ENCODE data around the gene HNF1A.

GRCh38 chr12:120989687-120990086, 11.3 kb downstream of the HNF1A start:
- TF ChIP-seq, protein P1, sequence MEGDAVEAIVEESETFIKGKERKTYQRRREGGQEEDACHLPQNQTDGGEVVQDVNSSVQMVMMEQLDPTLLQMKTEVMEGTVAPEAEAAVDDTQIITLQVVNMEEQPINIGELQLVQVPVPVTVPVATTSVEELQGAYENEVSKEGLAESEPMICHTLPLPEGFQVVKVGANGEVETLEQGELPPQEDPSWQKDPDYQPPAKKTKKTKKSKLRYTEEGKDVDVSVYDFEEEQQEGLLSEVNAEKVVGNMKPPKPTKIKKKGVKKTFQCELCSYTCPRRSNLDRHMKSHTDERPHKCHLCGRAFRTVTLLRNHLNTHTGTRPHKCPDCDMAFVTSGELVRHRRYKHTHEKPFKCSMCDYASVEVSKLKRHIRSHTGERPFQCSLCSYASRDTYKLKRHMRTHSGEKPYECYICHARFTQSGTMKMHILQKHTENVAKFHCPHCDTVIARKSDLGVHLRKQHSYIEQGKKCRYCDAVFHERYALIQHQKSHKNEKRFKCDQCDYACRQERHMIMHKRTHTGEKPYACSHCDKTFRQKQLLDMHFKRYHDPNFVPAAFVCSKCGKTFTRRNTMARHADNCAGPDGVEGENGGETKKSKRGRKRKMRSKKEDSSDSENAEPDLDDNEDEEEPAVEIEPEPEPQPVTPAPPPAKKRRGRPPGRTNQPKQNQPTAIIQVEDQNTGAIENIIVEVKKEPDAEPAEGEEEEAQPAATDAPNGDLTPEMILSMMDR (IDR thresholded peaks at IDR 0.05) = no peak
- TF ChIP-seq EZH2 (IDR thresholded peaks at IDR 0.05; ENCODE audit: borderline replicate concordance, insufficient read depth, low read depth, low read length, poor library complexity, severe bottlenecking) = no peak
